ENCODE data around the gene SLC16A10. TPM values are rescaled to one million over a fixed set of nuclear protein-coding genes. Genes with fewer than 3 reads are reported as not detected.

The SLC16A10 gene
- total and polyA plus RNA-seq, 2 donors from 2014 or later, result 3.7 to 5.9 TPM

GRCh38 chr6:111087871-111088667, 766 bp downstream of the SLC16A10 start:
- H3K9ac ChIP-seq (ENCODE audit: low read length in 3 of 3), result peak overlapping the region in 2 of 3 donors; percentile 43 to 72
- no peak for FAIRE-seq
- intact Hi-C loops (cut with DNase I), result no loop called here
- no peaks in the 10 kb centered on the region for H3K9me3 ChIP-seq (ENCODE audit: control insufficient read depth in 2 of 3, insufficient read depth in 1 of 3, low read length in 3 of 3)
- peak overlapping the region; percentile 14 to 58 for H3K27ac ChIP-seq (ENCODE audit: low read depth in 2 of 2, low read length in 2 of 2)
- peak; percentile 58 to 75 (median 68) for DNase-seq
- no peak for TF ChIP-seq CTCF (IDR thresholded peaks at IDR 0.05; ENCODE audit: borderline replicate concordance, extremely low read depth, insufficient read depth)
- H3K36me3 ChIP-seq (ENCODE audit: control insufficient read depth in 2 of 3, insufficient read depth in 3 of 3, low read length in 3 of 3), result no peaks in the 10 kb centered on the region
- H3K4me1 ChIP-seq (ENCODE audit: control insufficient read depth in 2 of 3, insufficient read depth in 2 of 3, low read depth in 1 of 3, low read length in 3 of 3), result peaks cover 0 to 4% (median 2%) of the 10 kb centered on the region in 3 donors
- H3K27me3 ChIP-seq (ENCODE audit: control insufficient read depth, insufficient read depth, low read length), result no peaks in the 10 kb centered on the region
- peak overlapping the region; percentile 64 to 88 (median 81) for H3K4me3 ChIP-seq (ENCODE audit: low read length in 3 of 3)

GRCh38 chr6:111088668-111089003, 1.3 kb downstream of the SLC16A10 start:
- no peaks in the 10 kb centered on the region for H3K27me3 ChIP-seq (ENCODE audit: control insufficient read depth, insufficient read depth, low read length)
- H3K36me3 ChIP-seq (ENCODE audit: control insufficient read depth in 2 of 3, insufficient read depth in 3 of 3, low read length in 3 of 3), result no peaks in the 10 kb centered on the region
- TF ChIP-seq CTCF (IDR thresholded peaks at IDR 0.05; ENCODE audit: borderline replicate concordance, extremely low read depth, insufficient read depth), result no peak
- peak overlapping the region in 1 of 3 donors; percentile 72 for H3K9ac ChIP-seq (ENCODE audit: low read length in 3 of 3)
- peaks cover 0 to 4% (median 2%) of the 10 kb centered on the region in 3 donors for H3K4me1 ChIP-seq (ENCODE audit: control insufficient read depth in 2 of 3, insufficient read depth in 2 of 3, low read depth in 1 of 3, low read length in 3 of 3)
- DNase-seq, result no peak
- H3K27ac ChIP-seq (ENCODE audit: low read depth in 2 of 2, low read length in 2 of 2), result no peak overlapping the region
- H3K9me3 ChIP-seq (ENCODE audit: control insufficient read depth in 2 of 3, insufficient read depth in 1 of 3, low read length in 3 of 3), result no peaks in the 10 kb centered on the region
- no peak for FAIRE-seq
- intact Hi-C loops (cut with DNase I), result no loop called here
- peak overlapping the region; percentile 64 to 88 (median 81) for H3K4me3 ChIP-seq (ENCODE audit: low read length in 3 of 3)

- H3K9ac ChIP-seq (ENCODE audit: low read length in 3 of 3), result no peak overlapping the region
- H3K9me3 ChIP-seq (ENCODE audit: control insufficient read depth in 2 of 3, insufficient read depth in 1 of 3, low read length in 3 of 3), result no peaks in the 10 kb centered on the region
- FAIRE-seq (no peak), DNase-seq (no peak)
- TF ChIP-seq CTCF (IDR thresholded peaks at IDR 0.05; ENCODE audit: borderline replicate concordance, extremely low read depth, insufficient read depth), result no peak
- no peak overlapping the region for H3K4me3 ChIP-seq (ENCODE audit: low read length in 3 of 3)
- H3K4me1 ChIP-seq (ENCODE audit: control insufficient read depth in 2 of 3, insufficient read depth in 2 of 3, low read depth in 1 of 3, low read length in 3 of 3), result peaks cover 0 to 4% (median 2%) of the 10 kb centered on the region in 3 donors
- H3K36me3 ChIP-seq (ENCODE audit: control insufficient read depth in 2 of 3, insufficient read depth in 3 of 3, low read length in 3 of 3), result no peaks in the 10 kb centered on the region
- H3K27me3 ChIP-seq (ENCODE audit: control insufficient read depth, insufficient read depth, low read length), result no peaks in the 10 kb centered on the region
- intact Hi-C loops (cut with DNase I), result no loop called here
- H3K27ac ChIP-seq (ENCODE audit: low read depth in 2 of 2, low read length in 2 of 2), result no peak overlapping the region
Measured at GRCh38 chr6:111090766-111091165, 3.5 kb downstream of the SLC16A10 start.
